SK-N-SH treated with all-trans-retinoic acid at 6 μM for 48 hours (cell line): Measurements from ENCODE around the gene SLC8B1.

Source experiments
- ATAC-seq: fragments of 200-7000 bp; cut with Tn5 transposase; 3 replicates; pipeline ENCODE4 v1.9.1; 2020; ENCODE audit warnings: mild to moderate bottlenecking, moderate library complexity
- ARNTL ChIP-seq: fragments of 450-650 bp; formaldehyde crosslinking; IDR thresholded peaks from 2 replicates; pipeline ENCODE4 v1.5.0; 2020; ENCODE audit warnings: low read depth, mild to moderate bottlenecking, moderate library complexity, borderline replicate concordance
- BACH2 ChIP-seq: fragments of 250-450 bp; sonication (Bioruptor Pico); IDR thresholded peaks from 2 replicates; pipeline ENCODE4 v1.9.0; 2021; ENCODE audit warnings: mild to moderate bottlenecking, borderline replicate concordance
- CREB5 ChIP-seq: fragments of 250-450 bp; sonication (Bioruptor Pico); IDR thresholded peaks from 2 replicates; pipeline ENCODE4 v1.5.1; 2020; ENCODE audit warnings: low read depth, mild to moderate bottlenecking, moderate library complexity
- CSDC2 ChIP-seq: fragments of 250-450 bp; sonication (Bioruptor Pico); IDR thresholded peaks from 2 replicates; pipeline ENCODE4 v1.5.0; 2020; ENCODE audit warnings: mild to moderate bottlenecking, moderate library complexity
- ESRRG ChIP-seq: fragments of 250-450 bp; sonication (Bioruptor Pico); IDR thresholded peaks from 2 replicates; pipeline ENCODE4 v1.6.1; 2021; ENCODE audit warnings: mild to moderate bottlenecking
- GLIS3 ChIP-seq: fragments of 250-450 bp; sonication (Bioruptor Pico); IDR thresholded peaks from 2 replicates; pipeline ENCODE4 v1.5.0; 2020; ENCODE audit warnings: mild to moderate bottlenecking, moderate library complexity
- ISL1 ChIP-seq: fragments of 250-450 bp; sonication (Bioruptor Pico); IDR thresholded peaks from 2 replicates; pipeline ENCODE4 v2.1.2; 2022; ENCODE audit warnings: mild to moderate bottlenecking, moderate library complexity
- OSR1 ChIP-seq: fragments of 250-450 bp; sonication (Bioruptor Pico); IDR thresholded peaks from 2 replicates; pipeline ENCODE4 v1.8.0; 2022; ENCODE audit warnings: moderate library complexity, mild to moderate bottlenecking, inconsistent platforms
- PPARA ChIP-seq: fragments of 250-450 bp; sonication (Bioruptor Pico); IDR thresholded peaks from 2 replicates; pipeline ENCODE4 v1.5.0; 2020; ENCODE audit warnings: mild to moderate bottlenecking, borderline replicate concordance
- RARB ChIP-seq: fragments of 250-450 bp; sonication (Bioruptor Pico); IDR thresholded peaks from 2 replicates; pipeline ENCODE4 v1.8.0; 2021; ENCODE audit warnings: mild to moderate bottlenecking, moderate library complexity
- SNAI2 ChIP-seq: fragments of 250-450 bp; sonication (Bioruptor Pico); IDR thresholded peaks from 2 replicates; pipeline ENCODE4 v1.5.0; 2020; ENCODE audit warnings: mild to moderate bottlenecking, moderate library complexity
- TCF4 ChIP-seq: fragments of 250-450 bp; sonication (Bioruptor Pico); IDR thresholded peaks from 2 replicates; pipeline ENCODE4 v1.8.0; 2021; ENCODE audit warnings: mild to moderate bottlenecking, moderate library complexity, borderline replicate concordance
- TOX ChIP-seq: fragments of 250-450 bp; sonication (Bioruptor Pico); IDR thresholded peaks from 2 replicates; pipeline ENCODE4 v1.8.0; 2021; ENCODE audit warnings: mild to moderate bottlenecking, moderate library complexity, borderline replicate concordance
- TSHZ2 ChIP-seq: fragments of 250-450 bp; sonication (Bioruptor Pico); IDR thresholded peaks from 2 replicates; pipeline ENCODE4 v1.5.0; 2020; ENCODE audit warnings: mild to moderate bottlenecking, moderate library complexity
- ZC3H10 ChIP-seq: fragments of 250-450 bp; sonication (Bioruptor Pico); IDR thresholded peaks from 2 replicates; pipeline ENCODE4 v1.5.1; 2021; ENCODE audit warnings: mild to moderate bottlenecking, moderate library complexity
- ZFP30 ChIP-seq: fragments of 450-650 bp; formaldehyde crosslinking; IDR thresholded peaks from 2 replicates; pipeline ENCODE4 v1.5.0; 2022; ENCODE audit warnings: mild to moderate bottlenecking, moderate library complexity
- ZNF565 ChIP-seq: fragments of 450-650 bp; formaldehyde crosslinking; conservative IDR thresholded peaks from 2 replicates; pipeline ENCODE4 v1.5.0; 2020; ENCODE audit warnings: low read depth, mild to moderate bottlenecking, moderate library complexity
- ZNF70 ChIP-seq: fragments of 450-650 bp; formaldehyde crosslinking; IDR thresholded peaks from 2 replicates; pipeline ENCODE4 v1.5.0; 2020; ENCODE audit warnings: mild to moderate bottlenecking, moderate library complexity
- ZNF8 ChIP-seq: fragments of 450-650 bp; formaldehyde crosslinking; IDR thresholded peaks from 2 replicates; pipeline ENCODE4 v1.5.0; 2020; ENCODE audit warnings: mild to moderate bottlenecking, moderate library complexity
- TF ChIP-seq, protein P1 (sequence below): fragments of 250-450 bp; sonication (Bioruptor Pico); IDR thresholded peaks from 2 replicates; pipeline ENCODE4 v1.8.0; 2021; ENCODE audit warnings: low read depth, mild to moderate bottlenecking, moderate library complexity, borderline replicate concordance
- TF ChIP-seq, protein P2 (sequence below): fragments of 250-450 bp; sonication (Bioruptor Pico); IDR thresholded peaks from 2 replicates; pipeline ENCODE4 v1.8.0; 2020; ENCODE audit warnings: mild to moderate bottlenecking, moderate library complexity, borderline replicate concordance
- TF ChIP-seq, protein P3 (sequence below): fragments of 250-450 bp; sonication (Bioruptor Pico); IDR thresholded peaks from 2 replicates; pipeline ENCODE4 v1.5.1; 2021; ENCODE audit warnings: mild to moderate bottlenecking, moderate library complexity

The SLC8B1 gene

GRCh38 chr12:113329791-113330417 lies 5.0 kb downstream of the SLC8B1 start:
- TF ChIP-seq ESRRG (CRISPR knock-in tag) (no peak), ARNTL (CRISPR knock-in tag) (no peak), ZFP30 (CRISPR knock-in tag) (no peak), ZNF565 (CRISPR knock-in tag) (no peak), OSR1 (CRISPR knock-in tag) (no peak), CSDC2 (CRISPR knock-in tag) (no peak), ZNF70 (no peak), ZNF8 (no peak)
- TF ChIP-seq, all 23 proteins: peak for 0
- no peak for ATAC-seq

GRCh38 chr12:113329022-113329790 lies 5.7 kb downstream of the SLC8B1 start:
- no peak for ATAC-seq
- TF ChIP-seq RARB (CRISPR knock-in tag) (no peak), ARNTL (CRISPR knock-in tag) (no peak), GLIS3 (no peak), ZFP30 (CRISPR knock-in tag) (no peak), BACH2 (CRISPR knock-in tag) (no peak), PPARA (CRISPR knock-in tag) (no peak), ZNF565 (CRISPR knock-in tag) (no peak), OSR1 (CRISPR knock-in tag) (no peak), TSHZ2 (no peak), ZC3H10 (no peak), SNAI2 (CRISPR knock-in tag) (no peak), TCF4 (CRISPR knock-in tag) (no peak), TOX (CRISPR knock-in tag) (no peak), CREB5 (CRISPR knock-in tag) (no peak), ISL1 (no peak), CSDC2 (CRISPR knock-in tag) (no peak), ZNF70 (no peak)
- TF ChIP-seq, protein P1, sequence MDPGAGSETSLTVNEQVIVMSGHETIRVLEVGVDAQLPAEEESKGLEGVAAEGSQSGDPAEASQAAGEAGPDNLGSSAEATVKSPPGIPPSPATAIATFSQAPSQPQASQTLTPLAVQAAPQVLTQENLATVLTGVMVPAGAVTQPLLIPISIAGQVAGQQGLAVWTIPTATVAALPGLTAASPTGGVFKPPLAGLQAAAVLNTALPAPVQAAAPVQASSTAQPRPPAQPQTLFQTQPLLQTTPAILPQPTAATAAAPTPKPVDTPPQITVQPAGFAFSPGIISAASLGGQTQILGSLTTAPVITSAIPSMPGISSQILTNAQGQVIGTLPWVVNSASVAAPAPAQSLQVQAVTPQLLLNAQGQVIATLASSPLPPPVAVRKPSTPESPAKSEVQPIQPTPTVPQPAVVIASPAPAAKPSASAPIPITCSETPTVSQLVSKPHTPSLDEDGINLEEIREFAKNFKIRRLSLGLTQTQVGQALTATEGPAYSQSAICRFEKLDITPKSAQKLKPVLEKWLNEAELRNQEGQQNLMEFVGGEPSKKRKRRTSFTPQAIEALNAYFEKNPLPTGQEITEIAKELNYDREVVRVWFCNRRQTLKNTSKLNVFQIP (CRISPR knock-in tag), result no peak
- TF ChIP-seq, protein P2, sequence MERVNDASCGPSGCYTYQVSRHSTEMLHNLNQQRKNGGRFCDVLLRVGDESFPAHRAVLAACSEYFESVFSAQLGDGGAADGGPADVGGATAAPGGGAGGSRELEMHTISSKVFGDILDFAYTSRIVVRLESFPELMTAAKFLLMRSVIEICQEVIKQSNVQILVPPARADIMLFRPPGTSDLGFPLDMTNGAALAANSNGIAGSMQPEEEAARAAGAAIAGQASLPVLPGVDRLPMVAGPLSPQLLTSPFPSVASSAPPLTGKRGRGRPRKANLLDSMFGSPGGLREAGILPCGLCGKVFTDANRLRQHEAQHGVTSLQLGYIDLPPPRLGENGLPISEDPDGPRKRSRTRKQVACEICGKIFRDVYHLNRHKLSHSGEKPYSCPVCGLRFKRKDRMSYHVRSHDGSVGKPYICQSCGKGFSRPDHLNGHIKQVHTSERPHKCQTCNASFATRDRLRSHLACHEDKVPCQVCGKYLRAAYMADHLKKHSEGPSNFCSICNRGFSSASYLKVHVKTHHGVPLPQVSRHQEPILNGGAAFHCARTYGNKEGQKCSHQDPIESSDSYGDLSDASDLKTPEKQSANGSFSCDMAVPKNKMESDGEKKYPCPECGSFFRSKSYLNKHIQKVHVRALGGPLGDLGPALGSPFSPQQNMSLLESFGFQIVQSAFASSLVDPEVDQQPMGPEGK (CRISPR knock-in tag), result no peak
- TF ChIP-seq, protein P3, sequence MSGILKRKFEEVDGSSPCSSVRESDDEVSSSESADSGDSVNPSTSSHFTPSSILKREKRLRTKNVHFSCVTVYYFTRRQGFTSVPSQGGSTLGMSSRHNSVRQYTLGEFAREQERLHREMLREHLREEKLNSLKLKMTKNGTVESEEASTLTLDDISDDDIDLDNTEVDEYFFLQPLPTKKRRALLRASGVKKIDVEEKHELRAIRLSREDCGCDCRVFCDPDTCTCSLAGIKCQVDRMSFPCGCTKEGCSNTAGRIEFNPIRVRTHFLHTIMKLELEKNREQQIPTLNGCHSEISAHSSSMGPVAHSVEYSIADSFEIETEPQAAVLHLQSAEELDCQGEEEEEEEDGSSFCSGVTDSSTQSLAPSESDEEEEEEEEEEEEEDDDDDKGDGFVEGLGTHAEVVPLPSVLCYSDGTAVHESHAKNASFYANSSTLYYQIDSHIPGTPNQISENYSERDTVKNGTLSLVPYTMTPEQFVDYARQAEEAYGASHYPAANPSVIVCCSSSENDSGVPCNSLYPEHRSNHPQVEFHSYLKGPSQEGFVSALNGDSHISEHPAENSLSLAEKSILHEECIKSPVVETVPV (CRISPR knock-in tag), result no peak
